ENCODE measurements around the gene SCFD2. TPM values are rescaled to one million over a fixed set of nuclear protein-coding genes. Genes with fewer than 3 reads are reported as not detected.

Gene SCFD2
- total RNA-seq, 1 experiment from 2014 or later: 8.1 TPM

GRCh38 chr4:53136954-53137353 is 228.9 kb downstream of the SCFD2 start:
- Histone ChIP-seq H3F3A (ENCODE audit: insufficient read depth, low read depth) (no peaks in the 10 kb centered on the region), H3K4me2 (no peak overlapping the region), H3K9me2 (ENCODE audit: insufficient read depth) (no peaks in the 10 kb centered on the region), H3K4me3 (no peak overlapping the region), H3K27me3 (ENCODE audit: insufficient read depth, low read depth) (no peaks in the 10 kb centered on the region), H2AFZ (no peak overlapping the region), H3K79me2 (ENCODE audit: low read depth) (no peaks in the 10 kb centered on the region), H3K36me3 (ENCODE audit: low read depth) (no peaks in the 10 kb centered on the region), H4K20me1 (ENCODE audit: insufficient read depth) (no peaks in the 10 kb centered on the region), H3K4me1 (replicated peaks; ENCODE audit: insufficient read depth) (no peaks in the 10 kb centered on the region), H3K27ac (no peak overlapping the region), H3K9me3 (ENCODE audit: insufficient read depth, low read depth) (no peaks in the 10 kb centered on the region)
- no peak for TF ChIP-seq EZH2 (IDR thresholded peaks at IDR 0.05; ENCODE audit: low read depth)
- TF ChIP-seq CTCF (conservative IDR thresholded peaks at IDR 0.05): no peak
- intact Hi-C loops (cut with micrococcal nuclease; ENCODE audit: unreplicated experiment): no loop called here
- POLR2A ChIA-PET (ENCODE audit: unreplicated experiment): no interaction called here
- DNase-seq: no peak
- no TSS peak for BruUV-seq (replicated peaks)
- CTCF ChIA-PET: no interaction called here

DNA sequence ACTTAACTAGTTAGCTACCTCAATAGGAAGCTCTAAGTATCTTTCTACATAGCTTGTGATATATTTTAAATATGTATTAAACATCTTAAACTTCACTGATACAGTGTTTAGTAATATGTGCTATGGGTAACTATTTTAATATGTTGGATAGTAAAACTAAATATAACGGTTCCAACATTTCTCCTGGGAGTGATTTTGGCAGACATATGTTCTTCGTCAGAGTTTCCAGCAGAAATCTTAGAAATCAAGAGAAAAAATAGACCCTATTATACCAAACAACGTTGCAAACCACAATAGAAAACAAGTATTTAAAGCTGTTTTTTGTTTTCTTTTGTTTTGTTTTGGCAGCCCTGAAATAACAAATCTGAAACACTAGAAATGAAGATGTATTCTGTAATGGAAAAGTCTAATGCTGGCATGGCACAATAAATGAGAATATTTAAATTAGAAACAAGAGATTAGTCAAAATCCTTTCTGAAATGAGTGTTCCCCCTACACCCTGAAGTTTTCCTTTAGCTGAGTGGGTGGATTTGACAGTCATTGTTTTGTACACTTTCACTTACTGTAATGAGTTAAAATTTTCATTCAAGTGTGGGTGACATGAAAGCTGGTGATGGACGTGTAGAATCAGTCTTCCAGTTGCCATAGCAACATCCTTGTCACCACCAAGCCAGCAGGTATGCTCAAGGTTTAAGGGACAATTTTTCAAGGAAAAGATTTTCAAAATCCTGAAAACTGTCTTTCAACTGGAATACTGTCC is 233.5 kb downstream of the SCFD2 start:
- no peak for DNase-seq
- no peaks in the 10 kb centered on the region for H3K9me2 ChIP-seq (ENCODE audit: insufficient read depth)
- ChIA-PET POLR2A (ENCODE audit: unreplicated experiment) (no interaction called here), CTCF (no interaction called here)
- intact Hi-C loops (cut with micrococcal nuclease; ENCODE audit: unreplicated experiment): no loop called here
- H3K4me1 ChIP-seq (replicated peaks; ENCODE audit: insufficient read depth): no peaks in the 10 kb centered on the region
- no peak overlapping the region for H3K4me2 ChIP-seq
- BruUV-seq (replicated peaks): no TSS peak
- no peaks in the 10 kb centered on the region for H4K20me1 ChIP-seq (ENCODE audit: insufficient read depth)
- TF ChIP-seq CTCF (conservative IDR thresholded peaks at IDR 0.05) (no peak), EZH2 (IDR thresholded peaks at IDR 0.05; ENCODE audit: low read depth) (no peak)
- no peaks in the 10 kb centered on the region for H3K9me3 ChIP-seq (ENCODE audit: insufficient read depth, low read depth)
- no peaks in the 10 kb centered on the region for H3K27me3 ChIP-seq (ENCODE audit: insufficient read depth, low read depth)
- no peaks in the 10 kb centered on the region for H3F3A ChIP-seq (ENCODE audit: insufficient read depth, low read depth)
- no peak overlapping the region for H3K4me3 ChIP-seq
- no peaks in the 10 kb centered on the region for H3K36me3 ChIP-seq (ENCODE audit: low read depth)
- no peak overlapping the region for H2AFZ ChIP-seq
- no peak overlapping the region for H3K27ac ChIP-seq
- H3K79me2 ChIP-seq (ENCODE audit: low read depth): no peaks in the 10 kb centered on the region

GRCh38 chr4:53131562-53131925 is 234.3 kb downstream of the SCFD2 start:
- no TSS peak for BruUV-seq (replicated peaks)
- Histone ChIP-seq H3K36me3 (ENCODE audit: low read depth) (no peaks in the 10 kb centered on the region), H3K9me2 (ENCODE audit: insufficient read depth) (no peaks in the 10 kb centered on the region), H3K27ac (no peak overlapping the region), H2AFZ (no peak overlapping the region), H3K4me1 (replicated peaks; ENCODE audit: insufficient read depth) (no peaks in the 10 kb centered on the region), H3F3A (ENCODE audit: insufficient read depth, low read depth) (no peaks in the 10 kb centered on the region), H3K9me3 (ENCODE audit: insufficient read depth, low read depth) (no peaks in the 10 kb centered on the region), H3K4me3 (no peak overlapping the region), H3K27me3 (ENCODE audit: insufficient read depth, low read depth) (no peaks in the 10 kb centered on the region), H3K4me2 (no peak overlapping the region), H3K79me2 (ENCODE audit: low read depth) (no peaks in the 10 kb centered on the region), H4K20me1 (ENCODE audit: insufficient read depth) (no peaks in the 10 kb centered on the region)
- ChIA-PET CTCF (no interaction called here), POLR2A (ENCODE audit: unreplicated experiment) (no interaction called here)
- intact Hi-C loops (cut with micrococcal nuclease; ENCODE audit: unreplicated experiment): no loop called here
- TF ChIP-seq EZH2 (IDR thresholded peaks at IDR 0.05; ENCODE audit: low read depth): no peak
- no peak for TF ChIP-seq CTCF (conservative IDR thresholded peaks at IDR 0.05)
- DNase-seq: no peak

Measured in PC-9 (cell line).